ENCODE measurements around the gene COPS3. TPM values are rescaled to one million over a fixed set of nuclear protein-coding genes. Genes with fewer than 3 reads are reported as not detected.
A peak's percentile ranks its signal among the peaks of the same experiment; 100 is the strongest.
"Not testable (repeated sequence)": the region's sequence is repeated elsewhere in the genome, so short reads cannot be mapped to it uniquely, and the experiment has no call there.

COPS3 gene
- polyA plus RNA-seq, 4 donors, result 42.9 to 58.9 (median 48.0) TPM

- 79 to 83% (median 82%) methylated on average over 7 of the region's 7 CpGs for WGBS, 3 donors
- H3K9me3 ChIP-seq (ENCODE audit: control insufficient read depth in 2 of 2, insufficient read depth in 1 of 2, low read depth in 1 of 2, low read length in 1 of 2), result no peaks in the 10 kb centered on the region
- no peaks in the 10 kb centered on the region for H3K27me3 ChIP-seq (ENCODE audit: control insufficient read depth in 3 of 3, insufficient read depth in 3 of 3, low read length in 3 of 3)
- DNase-seq, result no peak
- H3K27ac ChIP-seq (ENCODE audit: low read depth in 1 of 3, low read length in 2 of 3), result no peak overlapping the region
- H3K4me3 ChIP-seq (ENCODE audit: low read depth in 1 of 3, low read length in 3 of 3), result no peak overlapping the region
- no peaks in the 10 kb centered on the region for H3K36me3 ChIP-seq (ENCODE audit: control insufficient read depth in 3 of 3, insufficient read depth in 2 of 3, low read depth in 1 of 3, low read length in 3 of 3)
- no peaks in the 10 kb centered on the region for H3K4me1 ChIP-seq (ENCODE audit: control insufficient read depth in 3 of 3, insufficient read depth in 2 of 3, low read depth in 1 of 3, low read length in 2 of 3)
- no peak for FAIRE-seq
Observed at GRCh38 chr17:17289701-17290100, 8.7 kb upstream of the COPS3 start.

GRCh38 chr17:17289086-17289485 is 8.0 kb upstream of the COPS3 start:
- H3K9me3 ChIP-seq (ENCODE audit: control insufficient read depth in 2 of 2, insufficient read depth in 1 of 2, low read depth in 1 of 2, low read length in 1 of 2), result no peaks in the 10 kb centered on the region
- H3K36me3 ChIP-seq (ENCODE audit: control insufficient read depth in 3 of 3, insufficient read depth in 2 of 3, low read depth in 1 of 3, low read length in 3 of 3), result no peaks in the 10 kb centered on the region
- no peaks in the 10 kb centered on the region for H3K4me1 ChIP-seq (ENCODE audit: control insufficient read depth in 3 of 3, insufficient read depth in 2 of 3, low read depth in 1 of 3, low read length in 2 of 3)
- no peaks in the 10 kb centered on the region for H3K27me3 ChIP-seq (ENCODE audit: control insufficient read depth in 3 of 3, insufficient read depth in 3 of 3, low read length in 3 of 3)
- WGBS, 3 donors, result 78 to 90% (median 86%) methylated on average over 4 of the region's 4 CpGs
- no peak overlapping the region for H3K4me3 ChIP-seq (ENCODE audit: low read depth in 1 of 3, low read length in 3 of 3)
- DNase-seq, result no peak
- FAIRE-seq, result no peak
- no peak overlapping the region for H3K27ac ChIP-seq (ENCODE audit: low read depth in 1 of 3, low read length in 2 of 3)

- Histone ChIP-seq H3K4me1 (ENCODE audit: control insufficient read depth in 3 of 3, insufficient read depth in 2 of 3, low read depth in 1 of 3, low read length in 2 of 3) (peaks cover 0 to 2% (median 0%) of the 10 kb centered on the region in 3 donors), H3K4me3 (ENCODE audit: low read depth in 1 of 3, low read length in 3 of 3) (no peak overlapping the region), H3K27ac (ENCODE audit: low read depth in 1 of 3, low read length in 2 of 3) (no peak overlapping the region), H3K9me3 (ENCODE audit: control insufficient read depth in 2 of 2, insufficient read depth in 1 of 2, low read depth in 1 of 2, low read length in 1 of 2) (no peaks in the 10 kb centered on the region), H3K27me3 (ENCODE audit: control insufficient read depth in 3 of 3, insufficient read depth in 3 of 3, low read length in 3 of 3) (no peaks in the 10 kb centered on the region), H3K36me3 (ENCODE audit: control insufficient read depth in 3 of 3, insufficient read depth in 2 of 3, low read depth in 1 of 3, low read length in 3 of 3) (no peaks in the 10 kb centered on the region)
- no peak for DNase-seq
- FAIRE-seq, result no peak
- 88 to 92% (median 89%) methylated on average over 5 of the region's 5 CpGs for WGBS, 3 donors
Observed at GRCh38 chr17:17285951-17286350, 4.9 kb upstream of the COPS3 start.

GRCh38 chr17:17279316-17279715 is 1.7 kb downstream of the COPS3 start:
- Histone ChIP-seq H3K27me3 (ENCODE audit: control insufficient read depth in 3 of 3, insufficient read depth in 3 of 3, low read length in 3 of 3) (no peaks in the 10 kb centered on the region), H3K27ac (ENCODE audit: low read depth in 1 of 3, low read length in 2 of 3) (no peak overlapping the region), H3K36me3 (ENCODE audit: control insufficient read depth in 3 of 3, insufficient read depth in 2 of 3, low read depth in 1 of 3, low read length in 3 of 3) (peaks cover 2 to 23% (median 3%) of the 10 kb centered on the region in 3 donors), H3K4me3 (ENCODE audit: low read depth in 1 of 3, low read length in 3 of 3) (peak overlapping the region in 1 of 3 donors; percentile 69), H3K4me1 (ENCODE audit: control insufficient read depth in 3 of 3, insufficient read depth in 2 of 3, low read depth in 1 of 3, low read length in 2 of 3) (peaks cover 2 to 9% (median 4%) of the 10 kb centered on the region in 3 donors), H3K9me3 (ENCODE audit: control insufficient read depth in 2 of 2, insufficient read depth in 1 of 2, low read depth in 1 of 2, low read length in 1 of 2) (no peaks in the 10 kb centered on the region)
- DNase-seq, result no peak
- no peak for FAIRE-seq
- 69 to 76% (median 75%) methylated on average over 4 of the region's 4 CpGs for WGBS, 3 donors

DNA sequence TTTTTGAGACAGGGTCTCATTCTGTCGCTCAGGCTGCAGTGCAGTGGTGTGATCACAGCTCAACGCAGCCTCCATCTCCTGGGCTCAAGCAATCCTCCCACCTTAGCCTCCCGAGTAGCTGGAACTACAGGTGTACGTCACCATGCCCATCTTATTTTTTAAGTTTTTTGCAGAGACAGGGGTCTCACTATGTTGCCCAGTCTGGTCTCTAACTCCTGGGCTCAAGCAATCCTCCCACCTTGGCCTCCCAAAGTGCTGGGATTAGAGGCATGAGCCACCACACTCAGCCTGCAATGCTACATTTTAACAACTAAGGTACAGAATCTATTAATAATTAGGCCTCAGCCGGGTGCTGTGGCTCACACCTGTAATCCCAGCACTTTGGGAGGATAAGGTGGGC is 3.6 kb downstream of the COPS3 start:
- H3K9me3 ChIP-seq (ENCODE audit: control insufficient read depth in 2 of 2, insufficient read depth in 1 of 2, low read depth in 1 of 2, low read length in 1 of 2); FAIRE-seq; H3K4me3 ChIP-seq (ENCODE audit: low read depth in 1 of 3, low read length in 3 of 3); H3K4me1 ChIP-seq (ENCODE audit: control insufficient read depth in 3 of 3, insufficient read depth in 2 of 3, low read depth in 1 of 3, low read length in 2 of 3); H3K27me3 ChIP-seq (ENCODE audit: control insufficient read depth in 3 of 3, insufficient read depth in 3 of 3, low read length in 3 of 3); H3K27ac ChIP-seq (ENCODE audit: low read depth in 1 of 3, low read length in 2 of 3); DNase-seq: not testable (repeated sequence)
- 92 to 95% (median 93%) methylated on average over 5 of the region's 5 CpGs for WGBS, 3 donors
- peaks cover 5 to 32% (median 11%) of the 10 kb centered on the region in 3 donors for H3K36me3 ChIP-seq (ENCODE audit: control insufficient read depth in 3 of 3, insufficient read depth in 2 of 3, low read depth in 1 of 3, low read length in 3 of 3)

DNA sequence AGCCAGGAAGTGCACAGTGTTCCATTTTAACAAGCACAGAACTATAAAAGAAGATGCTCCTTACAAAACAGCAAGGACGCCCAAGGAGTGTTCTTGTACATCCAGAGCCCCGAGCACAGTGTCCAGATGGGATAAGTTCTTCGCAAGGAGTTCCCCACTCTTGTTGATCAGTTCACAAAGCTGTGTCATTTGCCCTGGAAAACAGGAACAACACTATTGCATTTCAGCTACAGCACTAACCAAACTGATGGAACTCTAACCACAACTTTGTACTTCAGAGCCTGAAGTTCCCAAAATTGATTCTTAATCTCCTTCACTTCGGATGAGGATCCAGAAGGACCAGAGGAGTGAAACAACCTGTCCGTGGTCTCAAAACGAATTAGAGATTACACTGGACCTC is 5.1 kb downstream of the COPS3 start:
- H3K27ac ChIP-seq (ENCODE audit: low read depth in 1 of 3, low read length in 2 of 3), result no peak overlapping the region
- H3K4me3 ChIP-seq (ENCODE audit: low read depth in 1 of 3, low read length in 3 of 3), result no peak overlapping the region
- 84 to 89% (median 88%) methylated on average over 6 of the region's 6 CpGs for WGBS, 3 donors
- DNase-seq (no peak), FAIRE-seq (no peak)
- H3K27me3 ChIP-seq (ENCODE audit: control insufficient read depth in 3 of 3, insufficient read depth in 3 of 3, low read length in 3 of 3), result no peaks in the 10 kb centered on the region
- H3K4me1 ChIP-seq (ENCODE audit: control insufficient read depth in 3 of 3, insufficient read depth in 2 of 3, low read depth in 1 of 3, low read length in 2 of 3), result peaks cover 0 to 9% (median 4%) of the 10 kb centered on the region in 3 donors
- H3K36me3 ChIP-seq (ENCODE audit: control insufficient read depth in 3 of 3, insufficient read depth in 2 of 3, low read depth in 1 of 3, low read length in 3 of 3), result peaks cover 5 to 41% (median 16%) of the 10 kb centered on the region in 3 donors
- H3K9me3 ChIP-seq (ENCODE audit: control insufficient read depth in 2 of 2, insufficient read depth in 1 of 2, low read depth in 1 of 2, low read length in 1 of 2), result no peaks in the 10 kb centered on the region

GRCh38 chr17:17269926-17270773 is 10.9 kb downstream of the COPS3 start:
- H3K27me3 ChIP-seq (ENCODE audit: control insufficient read depth in 3 of 3, insufficient read depth in 3 of 3, low read length in 3 of 3), result no peaks in the 10 kb centered on the region
- DNase-seq (no peak), FAIRE-seq (no peak)
- H3K27ac ChIP-seq (ENCODE audit: low read depth in 1 of 3, low read length in 2 of 3), result no peak overlapping the region
- 85 to 91% (median 87%) methylated on average over 9 of the region's 9 CpGs for WGBS, 3 donors
- no peaks in the 10 kb centered on the region for H3K4me1 ChIP-seq (ENCODE audit: control insufficient read depth in 3 of 3, insufficient read depth in 2 of 3, low read depth in 1 of 3, low read length in 2 of 3)
- H3K4me3 ChIP-seq (ENCODE audit: low read depth in 1 of 3, low read length in 3 of 3), result no peak overlapping the region
- no peaks in the 10 kb centered on the region for H3K9me3 ChIP-seq (ENCODE audit: control insufficient read depth in 2 of 2, insufficient read depth in 1 of 2, low read depth in 1 of 2, low read length in 1 of 2)
- peaks cover 3 to 63% (median 27%) of the 10 kb centered on the region in 3 donors for H3K36me3 ChIP-seq (ENCODE audit: control insufficient read depth in 3 of 3, insufficient read depth in 2 of 3, low read depth in 1 of 3, low read length in 3 of 3)

- Histone ChIP-seq H3K27me3 (ENCODE audit: control insufficient read depth in 3 of 3, insufficient read depth in 3 of 3, low read length in 3 of 3) (no peaks in the 10 kb centered on the region), H3K4me3 (ENCODE audit: low read depth in 1 of 3, low read length in 3 of 3) (no peak overlapping the region), H3K9me3 (ENCODE audit: control insufficient read depth in 2 of 2, insufficient read depth in 1 of 2, low read depth in 1 of 2, low read length in 1 of 2) (no peaks in the 10 kb centered on the region), H3K4me1 (ENCODE audit: control insufficient read depth in 3 of 3, insufficient read depth in 2 of 3, low read depth in 1 of 3, low read length in 2 of 3) (no peaks in the 10 kb centered on the region), H3K27ac (ENCODE audit: low read depth in 1 of 3, low read length in 2 of 3) (no peak overlapping the region), H3K36me3 (ENCODE audit: control insufficient read depth in 3 of 3, insufficient read depth in 2 of 3, low read depth in 1 of 3, low read length in 3 of 3) (peaks cover 7 to 55% (median 17%) of the 10 kb centered on the region in 3 donors)
- DNase-seq, result no peak
- WGBS, 3 donors, result 84 to 90% (median 90%) methylated on average over 2 of the region's 2 CpGs
- FAIRE-seq, result no peak
Observed at GRCh38 chr17:17264430-17264829, 16.6 kb downstream of the COPS3 start.
